K562 (cell line): Measurements from ENCODE around the gene NBEAL1. TPM values are rescaled to one million over a fixed set of nuclear protein-coding genes. Genes with fewer than 3 reads are reported as not detected.

Experiments
- ATAC-seq: fragments of 200-7000 bp; cut with Tn5 transposase; 3 replicates; pipeline ENCODE4 v1.9.1; 2020; ENCODE audit warnings: moderate library complexity
- BruUV-seq: library from RNA; stranded (reverse); fragments of 400-500 nt; replicated peaks from 2 replicates; lab custom pipeline; 2021; lab: Mats Ljungman, UMichigan
- CTCF ChIA-PET: fragments of 300-600 bp; formaldehyde crosslinking; extraction: SDS; loops from one replicate; lab custom pipeline; 2021; ENCODE audit warnings: low intra/inter-chr PET ratio; lab: Yijun Ruan, JAX
- POLR2A ChIA-PET: fragments of 300-600, 350-650 bp; sonication (Branson Sonifier 250); formaldehyde crosslinking; extraction: SDS; loops from one replicate; lab custom pipeline; 2021; ENCODE audit warnings: antibody characterized with exemption, inconsistent platforms; lab: Yijun Ruan, JAX
- DNase-seq, 4 experiments: peaks; one replicate each; pipeline versions ENCODE4 v3.0.0 to v3.0.0-alpha.2; 2011 to 2018; ENCODE audit warnings: low spot score in 3 of 4, mixed read lengths in 3 of 4; ENCODE audit errors: extremely low read depth in 1 of 4
- FAIRE-seq: peaks from 2 replicates; lab custom pipeline; 2011; peaks lifted over from hg19 to GRCh38; lab: Jason Lieb, UNC
- H2AFZ ChIP-seq: 2 replicates; pipeline ENCODE4 v1.6.0; 2011; ENCODE audit warnings: low read depth, low read length, control low read depth, inconsistent platforms
- H3K27ac ChIP-seq: fragments of 200-600 bp; 3 replicates; pipeline ENCODE4 v1.8.0; 2011; ENCODE audit warnings: low read depth, mild to moderate bottlenecking, control low read depth, inconsistent platforms, low read length, moderate library complexity, mixed read lengths; ENCODE audit errors: extremely low read depth
- H3K27me3 ChIP-seq, 2 experiments: fragments of 300-600 bp in 1 of 2; 2 replicates in 1 of 2; 3 replicates in 1 of 2; pipeline versions ENCODE4 v1.6.0 to v1.8.0; 2011; ENCODE audit warnings: inconsistent platforms in 2 of 2, low read length in 2 of 2, mild to moderate bottlenecking in 1 of 2, mixed read lengths in 1 of 2, moderate library complexity in 1 of 2; ENCODE audit not compliant: control insufficient read depth in 2 of 2, insufficient read depth in 2 of 2
- H3K36me3 ChIP-seq: fragments of 300-600 bp; 3 replicates; pipeline ENCODE4 v1.8.0; 2011; ENCODE audit warnings: mild to moderate bottlenecking, low read length, inconsistent platforms; ENCODE audit not compliant: control insufficient read depth, insufficient read depth
- H3K4me1 ChIP-seq, 2 experiments: fragments of 200-600 bp in 1 of 2; replicated peaks in 1 of 2; 2 replicates in 1 of 2; 3 replicates in 1 of 2; pipeline versions ENCODE4 v1.5.1 to v1.8.0; 2011; ENCODE audit warnings: inconsistent platforms in 2 of 2, low read length in 2 of 2, mild to moderate bottlenecking in 1 of 2, mixed read lengths in 1 of 2, moderate library complexity in 1 of 2; ENCODE audit not compliant: control insufficient read depth in 2 of 2, insufficient read depth in 2 of 2
- H3K4me2 ChIP-seq: 2 replicates; pipeline ENCODE4 v1.6.1; 2011; ENCODE audit warnings: low read length, control low read depth, inconsistent platforms, mixed read lengths; ENCODE audit not compliant: insufficient read depth
- H3K4me3 ChIP-seq: fragments of 200-600 bp; sonication (generic), shearing (Covaris generic); 2 replicates; pipeline ENCODE4 v1.5.1; 2016; ENCODE audit warnings: control low read depth, inconsistent platforms
- H3K79me2 ChIP-seq: fragments of 200-600 bp; 3 replicates; pipeline ENCODE4 v1.8.0; 2011; ENCODE audit warnings: low read length, inconsistent platforms; ENCODE audit not compliant: control insufficient read depth, insufficient read depth
- H3K9ac ChIP-seq, 2 experiments: 2 replicates each; pipeline versions ENCODE4 v1.6.0 to v1.6.1; 2011; ENCODE audit warnings: low read depth in 2 of 2, low read length in 2 of 2, control low read depth in 1 of 2, inconsistent platforms in 1 of 2, mild to moderate bottlenecking in 1 of 2, mixed read lengths in 1 of 2; ENCODE audit not compliant: insufficient read depth in 1 of 2
- H3K9me1 ChIP-seq: one replicate; pipeline ENCODE4 v1.6.0; 2011; ENCODE audit warnings: inconsistent platforms, mild to moderate bottlenecking, low read length, moderate library complexity; ENCODE audit not compliant: control insufficient read depth, insufficient read depth
- H3K9me3 ChIP-seq: replicated peaks from 2 replicates; pipeline ENCODE4 v1.5.1; 2011; ENCODE audit warnings: low read depth, low read length, inconsistent platforms; ENCODE audit not compliant: control insufficient read depth, insufficient read depth
- H4K20me1 ChIP-seq: replicated peaks from 2 replicates; pipeline ENCODE4 v1.6.1; 2011; ENCODE audit warnings: low read length, inconsistent platforms, mixed read lengths; ENCODE audit not compliant: control insufficient read depth, insufficient read depth
- BCOR ChIP-seq: fragments of 450-650 bp; IDR thresholded peaks from 2 replicates; pipeline ENCODE4 v1.6.1; 2016
- CBX5 ChIP-seq: IDR thresholded peaks from 2 replicates; pipeline ENCODE4 v1.6.1; 2014; ENCODE audit warnings: low read depth, borderline replicate concordance
- HDAC6 ChIP-seq: IDR thresholded peaks from 2 replicates; pipeline ENCODE4 v1.6.1; 2012; ENCODE audit warnings: low read depth, mild to moderate bottlenecking, control low read depth, inconsistent platforms, low read length, moderate library complexity
- HNRNPUL1 ChIP-seq: fragments of 200-400 bp; formaldehyde crosslinking; IDR thresholded peaks from 2 replicates; pipeline ENCODE4 v1.6.1; 2017; ENCODE audit warnings: low read length
- MAFK ChIP-seq: IDR thresholded peaks from 2 replicates; pipeline ENCODE4 v1.6.1; 2011; ENCODE audit warnings: low read length, improper control_type of control experiment
- NFE2 ChIP-seq: IDR thresholded peaks from 2 replicates; pipeline ENCODE4 v1.6.1; 2014; ENCODE audit warnings: antibody characterized with exemption, low read depth
- PHB ChIP-seq: fragments of 250-450 bp; sonication (Bioruptor Pico); IDR thresholded peaks from 2 replicates; pipeline ENCODE4 v1.5.0; 2021
- RBM17 ChIP-seq: fragments of 200-400 bp; formaldehyde crosslinking; IDR thresholded peaks from 2 replicates; pipeline ENCODE4 v1.6.1; 2017; ENCODE audit warnings: low read depth, mild to moderate bottlenecking, low read length, borderline replicate concordance
- RBM22 ChIP-seq: fragments of 200-400 bp; formaldehyde crosslinking; IDR thresholded peaks from 2 replicates; pipeline ENCODE4 v1.6.1; 2018; ENCODE audit warnings: low read length, low read depth; ENCODE audit not compliant: poor library complexity, severe bottlenecking
- SREBF2 ChIP-seq: sonication (generic); formaldehyde crosslinking; IDR thresholded peaks from 2 replicates; pipeline ENCODE4 v1.4.0; 2020; ENCODE audit warnings: mild to moderate bottlenecking, missing genetic modification reagents
- TAF1 ChIP-seq: IDR thresholded peaks from 2 replicates; pipeline ENCODE4 v1.6.1; 2011; ENCODE audit warnings: mild to moderate bottlenecking, low read length, moderate library complexity; ENCODE audit not compliant: insufficient read depth, control insufficient read depth, severe bottlenecking; ENCODE audit errors: extremely low read depth
- TEAD2 ChIP-seq: fragments of 450-650 bp; IDR thresholded peaks from 2 replicates; pipeline ENCODE4 v1.6.1; 2016; ENCODE audit warnings: missing genetic modification characterization, control low read depth, missing compliant biosample characterization
- ZNF12 ChIP-seq: sonication (generic); formaldehyde crosslinking; IDR thresholded peaks from 2 replicates; pipeline ENCODE4 v1.4.0; 2020; ENCODE audit warnings: mild to moderate bottlenecking, missing genetic modification reagents
- ZNF232 ChIP-seq: sonication (generic); formaldehyde crosslinking; IDR thresholded peaks from 2 replicates; pipeline ENCODE4 v1.8.0; 2022; ENCODE audit warnings: mild to moderate bottlenecking, missing genetic modification reagents
- ZNF561 ChIP-seq: fragments of 450-650 bp; formaldehyde crosslinking; conservative IDR thresholded peaks from 2 replicates; pipeline ENCODE4 v1.4.0; 2020; ENCODE audit warnings: mild to moderate bottlenecking, moderate library complexity
- WGBS: fragments of 100-300 bp; shearing (Covaris generic); methylation state at CpG from one replicate; pipeline ENCODE4 v1.1.6; 2016; ENCODE audit warnings: low coverage, mixed read lengths; ENCODE audit not compliant: insufficient coverage; ENCODE audit errors: missing lambda C conversion rate; 5-methylcytosine and 5-hydroxymethylcytosine counted together
- in situ Hi-C: fragments of 300-500 bp; cut with MboI; formaldehyde crosslinking; loops from 4 replicates; pipeline ENCODE4 v1.15.0; 2018; ENCODE audit warnings: inconsistent platforms, mixed read lengths
- intact Hi-C: fragments of 100-400 bp; cut with micrococcal nuclease; formaldehyde crosslinking; loops from 2 replicates; pipeline ENCODE4 v1.14.2; 2022
- polyA plus RNA-seq, 8 experiments: library from polyadenylated mRNA; depleted of rRNA in 4 of 8; stranded (reverse) in 5 of 8; unstranded in 3 of 8; fragments of >200 nt; fragmentation: Nextera tagmentation in 2 of 8; fragmentation: Illumina TruSeq in 1 of 8; extraction: Ambion mirVana in 2 of 8; extraction: Trizol in 1 of 8; gene quantifications; 2 replicates each; pipeline versions ENCODE4 v1.2.1 to v1.2.3, GENCODE V29; 2011 to 2014; ENCODE audit warnings: inconsistent platforms in 1 of 8, missing spikeins in 1 of 8
- total RNA-seq, 7 experiments: library from RNA; depleted of rRNA in 6 of 7; stranded (reverse); fragments of >200 nt in 6 of 7; fragmentation: Illumina TruSeq in 2 of 7; extraction: Trizol in 2 of 7; gene quantifications; 2 replicates each; pipeline versions ENCODE4 v1.2.1 to v1.2.3, GENCODE V29; 2011 to 2021; ENCODE audit warnings: low replicate concordance in 1 of 7
- TF ChIP-seq, protein P1 (sequence below): fragments of 250-450 bp; sonication (Bioruptor Pico); IDR thresholded peaks from 2 replicates; pipeline ENCODE4 v1.5.1; 2021; ENCODE audit warnings: mild to moderate bottlenecking
- TF ChIP-seq, protein P2 (sequence below): fragments of 450-650 bp; IDR thresholded peaks from 2 replicates; pipeline ENCODE4 v1.6.1; 2016
- TF ChIP-seq, protein P3 (sequence below): fragments of 250-450 bp; sonication (Bioruptor Pico); IDR thresholded peaks from 2 replicates; pipeline ENCODE4 v1.8.0; 2021; ENCODE audit warnings: moderate library complexity, mild to moderate bottlenecking, inconsistent platforms
- TF ChIP-seq, protein P4 (sequence below): sonication (generic); formaldehyde crosslinking; IDR thresholded peaks from 2 replicates; pipeline ENCODE4 v1.8.1; 2023; ENCODE audit warnings: mild to moderate bottlenecking, missing genetic modification reagents

The NBEAL1 gene
- total and polyA plus RNA-seq, 9 of the 15 experiments (the other 6 are each of a cell fraction or from before 2014, with no cell fraction given) = 2.1 to 13.5 (median 7.3) TPM

DNA sequence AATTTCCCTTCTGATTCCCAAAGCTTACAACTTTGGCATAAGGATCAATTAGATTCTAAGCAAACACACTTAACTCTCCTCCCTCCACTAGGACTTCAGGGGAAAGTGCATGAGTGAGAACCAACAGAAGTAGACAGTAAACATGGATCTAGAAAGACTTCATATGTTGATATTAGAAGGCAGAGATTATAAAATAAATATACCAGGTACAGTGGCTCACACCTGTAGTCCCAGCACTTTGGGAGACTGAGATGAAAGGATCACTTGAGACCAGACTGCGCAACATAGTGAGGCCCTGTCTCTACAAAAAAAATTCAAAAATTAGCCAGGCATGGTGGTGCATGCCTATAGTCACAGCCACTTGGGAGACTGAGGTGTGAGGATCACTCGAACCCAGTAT lies 15.9 kb downstream of the NBEAL1 start:
- no peaks in the 10 kb centered on the region; a peak in 1 of 5 replicates for H3K4me1 ChIP-seq
- POLR2A ChIA-PET = no interaction called here
- FAIRE-seq (no peak), DNase-seq (no peak), ATAC-seq (no peak; the same call in 2 of the 3 replicates)
- intact Hi-C loops = no loop called here
- 75% methylated on average over 2 of the region's 2 CpGs for WGBS
- no peaks in the 10 kb centered on the region for H4K20me1 ChIP-seq
- TF ChIP-seq RBM22 (no peak), SREBF2 (CRISPR knock-in tag) (no peak), ZNF561 (CRISPR knock-in tag) (no peak), TAF1 (no peak), MAFK (no peak), NFE2 (no peak), ZNF232 (CRISPR knock-in tag) (no peak), TEAD2 (tag) (no peak), RBM17 (no peak), ZNF12 (CRISPR knock-in tag) (no peak), PHB (CRISPR knock-in tag) (no peak), HNRNPUL1 (no peak), BCOR (no peak), CBX5 (no peak), HDAC6 (no peak)
- TF ChIP-seq, protein P1, sequence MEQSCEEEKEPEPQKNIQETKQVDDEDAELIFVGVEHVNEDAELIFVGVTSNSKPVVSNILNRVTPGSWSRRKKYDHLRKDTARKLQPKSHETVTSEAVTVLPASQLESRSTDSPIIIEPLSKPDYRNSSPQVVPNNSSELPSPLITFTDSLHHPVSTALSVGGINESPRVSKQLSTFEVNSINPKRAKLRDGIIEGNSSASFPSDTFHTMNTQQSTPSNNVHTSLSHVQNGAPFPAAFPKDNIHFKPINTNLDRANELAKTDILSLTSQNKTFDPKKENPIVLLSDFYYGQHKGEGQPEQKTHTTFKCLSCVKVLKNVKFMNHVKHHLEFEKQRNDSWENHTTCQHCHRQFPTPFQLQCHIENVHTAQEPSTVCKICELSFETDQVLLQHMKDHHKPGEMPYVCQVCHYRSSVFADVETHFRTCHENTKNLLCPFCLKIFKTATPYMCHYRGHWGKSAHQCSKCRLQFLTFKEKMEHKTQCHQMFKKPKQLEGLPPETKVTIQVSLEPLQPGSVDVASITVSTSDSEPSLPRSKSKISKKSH (CRISPR knock-in tag) = no peak
- TF ChIP-seq, protein P2, sequence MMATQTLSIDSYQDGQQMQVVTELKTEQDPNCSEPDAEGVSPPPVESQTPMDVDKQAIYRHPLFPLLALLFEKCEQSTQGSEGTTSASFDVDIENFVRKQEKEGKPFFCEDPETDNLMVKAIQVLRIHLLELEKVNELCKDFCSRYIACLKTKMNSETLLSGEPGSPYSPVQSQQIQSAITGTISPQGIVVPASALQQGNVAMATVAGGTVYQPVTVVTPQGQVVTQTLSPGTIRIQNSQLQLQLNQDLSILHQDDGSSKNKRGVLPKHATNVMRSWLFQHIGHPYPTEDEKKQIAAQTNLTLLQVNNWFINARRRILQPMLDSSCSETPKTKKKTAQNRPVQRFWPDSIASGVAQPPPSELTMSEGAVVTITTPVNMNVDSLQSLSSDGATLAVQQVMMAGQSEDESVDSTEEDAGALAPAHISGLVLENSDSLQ = no peak
- TF ChIP-seq, protein P3, sequence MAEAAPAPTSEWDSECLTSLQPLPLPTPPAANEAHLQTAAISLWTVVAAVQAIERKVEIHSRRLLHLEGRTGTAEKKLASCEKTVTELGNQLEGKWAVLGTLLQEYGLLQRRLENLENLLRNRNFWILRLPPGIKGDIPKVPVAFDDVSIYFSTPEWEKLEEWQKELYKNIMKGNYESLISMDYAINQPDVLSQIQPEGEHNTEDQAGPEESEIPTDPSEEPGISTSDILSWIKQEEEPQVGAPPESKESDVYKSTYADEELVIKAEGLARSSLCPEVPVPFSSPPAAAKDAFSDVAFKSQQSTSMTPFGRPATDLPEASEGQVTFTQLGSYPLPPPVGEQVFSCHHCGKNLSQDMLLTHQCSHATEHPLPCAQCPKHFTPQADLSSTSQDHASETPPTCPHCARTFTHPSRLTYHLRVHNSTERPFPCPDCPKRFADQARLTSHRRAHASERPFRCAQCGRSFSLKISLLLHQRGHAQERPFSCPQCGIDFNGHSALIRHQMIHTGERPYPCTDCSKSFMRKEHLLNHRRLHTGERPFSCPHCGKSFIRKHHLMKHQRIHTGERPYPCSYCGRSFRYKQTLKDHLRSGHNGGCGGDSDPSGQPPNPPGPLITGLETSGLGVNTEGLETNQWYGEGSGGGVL (CRISPR knock-in tag) = no peak
- TF ChIP-seq, protein P4, sequence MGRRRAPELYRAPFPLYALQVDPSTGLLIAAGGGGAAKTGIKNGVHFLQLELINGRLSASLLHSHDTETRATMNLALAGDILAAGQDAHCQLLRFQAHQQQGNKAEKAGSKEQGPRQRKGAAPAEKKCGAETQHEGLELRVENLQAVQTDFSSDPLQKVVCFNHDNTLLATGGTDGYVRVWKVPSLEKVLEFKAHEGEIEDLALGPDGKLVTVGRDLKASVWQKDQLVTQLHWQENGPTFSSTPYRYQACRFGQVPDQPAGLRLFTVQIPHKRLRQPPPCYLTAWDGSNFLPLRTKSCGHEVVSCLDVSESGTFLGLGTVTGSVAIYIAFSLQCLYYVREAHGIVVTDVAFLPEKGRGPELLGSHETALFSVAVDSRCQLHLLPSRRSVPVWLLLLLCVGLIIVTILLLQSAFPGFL (CRISPR knock-in tag) = no peak
- H2AFZ ChIP-seq = no peak overlapping the region
- BruUV-seq = no TSS peak
- no peak overlapping the region for H3K9ac ChIP-seq
- no peak overlapping the region for H3K4me3 ChIP-seq
- no peaks in the 10 kb centered on the region for H3K36me3 ChIP-seq
- H3K4me2 ChIP-seq = no peak overlapping the region
- H3K9me3 ChIP-seq = no peaks in the 10 kb centered on the region
- no peaks in the 10 kb centered on the region for H3K27me3 ChIP-seq
- in situ Hi-C loops = no loop called here
- no peak overlapping the region for H3K27ac ChIP-seq
- H3K9me1 ChIP-seq = no peaks in the 10 kb centered on the region
- H3K79me2 ChIP-seq = no peaks in the 10 kb centered on the region; the same call in 2 of the 3 replicates
- CTCF ChIA-PET = no interaction called here
